Measurements from ENCODE around the gene VAV2. TPM values are rescaled to one million over a fixed set of nuclear protein-coding genes. Genes with fewer than 3 reads are reported as not detected.

VAV2 gene
- total and polyA plus RNA-seq, 12 donors = 2.9 to 7.1 (median 5.0) TPM

- H3K36me3 ChIP-seq = peaks cover 0 to 37% (median 4%) of the 10 kb centered on the region in 9 donors
- TF ChIP-seq CTCF (IDR thresholded peaks at IDR 0.05) = no peak
- H3K4me3 ChIP-seq = no peak overlapping the region
- DNase-seq (no peak), ATAC-seq (no peak)
- H3K27me3 ChIP-seq = peaks cover 0 to 7% (median 0%) of the 10 kb centered on the region in 7 donors
- H3K9me3 ChIP-seq = peaks cover 0 to 17% (median 0%) of the 10 kb centered on the region in 11 donors
- intact Hi-C loops (cut with DNase I) = no loop called here
- no peak overlapping the region for H3K27ac ChIP-seq
- WGBS, 2 donors = 58% methylated on average over 9 of the region's 11 CpGs; no CpG with 5 or more reads in 1 of the 2 donors
- no peaks in the 10 kb centered on the region for H3K4me1 ChIP-seq
Measured at GRCh38 chr9:133760713-133761290, 231.3 kb downstream of the VAV2 start.

- intact Hi-C loops (cut with DNase I) = no loop called here
- Histone ChIP-seq H3K4me1 (peaks cover 0 to 3% (median 0%) of the 10 kb centered on the region in 9 donors), H3K9me3 (peaks cover 0 to 9% (median 0%) of the 10 kb centered on the region in 11 donors), H3K27me3 (peaks cover 0 to 11% (median 0%) of the 10 kb centered on the region in 7 donors), H3K27ac (no peak overlapping the region), H3K36me3 (peaks cover 0 to 30% (median 4%) of the 10 kb centered on the region in 9 donors), H3K4me3 (no peak overlapping the region)
- no peak for TF ChIP-seq CTCF (IDR thresholded peaks at IDR 0.05)
- DNase-seq = no peak
- peak in 3 of 8 donors; percentile 19 to 46 (median 26) for ATAC-seq
- WGBS, 2 donors = 76 to 95% methylated on average over 3 to 8 of the region's 11 CpGs
Measured at GRCh38 chr9:133759946-133760345, 232.2 kb downstream of the VAV2 start.

- DNase-seq = peak; percentile 34 to 40
- Histone ChIP-seq H3K27ac (no peak overlapping the region), H3K4me3 (peak overlapping the region in 2 of 10 donors; percentile 24), H3K9me3 (peaks cover 0 to 3% (median 0%) of the 10 kb centered on the region in 11 donors), H3K4me1 (peaks cover 0 to 7% (median 0%) of the 10 kb centered on the region in 9 donors), H3K27me3 (peaks cover 0 to 16% (median 0%) of the 10 kb centered on the region in 7 donors), H3K36me3 (peaks cover 0 to 24% (median 4%) of the 10 kb centered on the region in 9 donors)
- 48 to 83% methylated on average over 28 to 32 of the region's 32 CpGs for WGBS, 2 donors
- peak; percentile 30 to 86 (median 76) for ATAC-seq
- intact Hi-C loops (cut with DNase I) = no loop called here
- no peak for TF ChIP-seq CTCF (IDR thresholded peaks at IDR 0.05)
Measured at GRCh38 chr9:133759146-133759900, 232.8 kb downstream of the VAV2 start.

- TF ChIP-seq CTCF (IDR thresholded peaks at IDR 0.05) = no peak
- 73 to 78% methylated on average over 7 of the region's 7 CpGs for WGBS, 2 donors
- ATAC-seq (no peak), DNase-seq (no peak)
- H3K4me1 ChIP-seq = peaks cover 0 to 7% (median 0%) of the 10 kb centered on the region in 9 donors
- no peaks in the 10 kb centered on the region for H3K9me3 ChIP-seq
- no peak overlapping the region for H3K27ac ChIP-seq
- intact Hi-C loops (cut with DNase I) = no loop called here
- peaks cover 0 to 24% (median 0%) of the 10 kb centered on the region in 7 donors for H3K27me3 ChIP-seq
- no peak overlapping the region for H3K4me3 ChIP-seq
- H3K36me3 ChIP-seq = peaks cover 0 to 13% (median 0%) of the 10 kb centered on the region in 9 donors
Measured at GRCh38 chr9:133758228-133758627, 233.9 kb downstream of the VAV2 start.
